ENCODE results near the gene SENP8. TPM values are rescaled to one million over a fixed set of nuclear protein-coding genes. Genes with fewer than 3 reads are reported as not detected.

Gene SENP8
- total and polyA plus RNA-seq, 2 of the 8 experiments (the other 6 are each of a cell fraction or from before 2014, with no cell fraction given) = 4.1 to 6.0 TPM

DNA sequence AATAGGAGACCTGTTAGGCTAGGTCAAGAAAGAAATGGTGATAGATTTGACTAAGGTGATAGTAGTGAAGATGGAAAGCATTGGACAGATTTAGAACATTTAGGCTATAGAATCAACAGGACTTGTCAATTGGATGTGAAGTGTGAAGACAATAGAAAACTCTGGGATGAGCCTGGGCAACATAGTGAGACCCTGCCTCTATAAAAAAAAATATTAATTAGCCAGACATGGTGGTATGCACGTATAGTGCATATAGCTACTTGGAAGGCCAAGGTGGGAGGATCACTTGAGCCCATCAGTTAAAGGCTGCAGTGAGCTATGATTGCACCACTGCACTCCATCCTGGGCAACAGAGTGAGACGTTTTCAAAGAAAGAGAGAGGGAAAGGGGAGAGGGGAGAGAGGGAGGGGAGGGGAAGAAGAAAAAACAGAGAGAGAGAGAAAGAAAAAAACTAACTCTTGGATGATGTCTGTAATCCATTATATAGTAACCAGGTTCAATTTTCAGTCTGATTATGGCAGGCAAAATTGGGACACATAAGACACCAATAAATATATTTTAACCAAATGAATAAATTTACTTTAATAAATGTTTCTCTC lies 9.6 kb downstream of the SENP8 start:
- CTCF ChIA-PET (ENCODE audit: partially characterized antibody) = interaction anchor here (0.6 to 1.8 kb wide), 3 partner anchors 25 to 193 kb away, joined by 3 to 5 read pairs (median 4); no protein-coding TSS in a partner anchor
- FAIRE-seq = no peak

More for the DNA sequence above, 9.6 kb downstream of the SENP8 start:
- Histone ChIP-seq H4K20me1 (replicated peaks in 1 of 2; ENCODE audit: control insufficient read depth in 1 of 2, insufficient read depth in 2 of 2, low read length in 2 of 2) (no peaks in the 10 kb centered on the region), H3K4me2 (ENCODE audit: insufficient read depth in 1 of 2, low read depth in 2 of 2, low read length in 2 of 2) (no peak overlapping the region), H3K9me3 (ENCODE audit: insufficient read depth in 2 of 2, low read depth in 1 of 2, low read length in 1 of 2) (no peaks in the 10 kb centered on the region), H2BK120ac (replicated peaks; ENCODE audit: low read depth, low read length) (no peak overlapping the region), H2BK12ac (ENCODE audit: low read depth, low read length) (no peak overlapping the region), H3K27me3 (replicated peaks in 1 of 4; ENCODE audit: control insufficient read depth in 3 of 4, extremely low read depth in 1 of 4, insufficient read depth in 3 of 4, low read length in 3 of 4) (no peaks in the 10 kb centered on the region), H3K79me2 (ENCODE audit: control insufficient read depth in 1 of 2, insufficient read depth in 2 of 2, low read length in 2 of 2) (no peaks in the 10 kb centered on the region), H3K4me3 (ENCODE audit: extremely low read depth in 1 of 4, insufficient read depth in 2 of 4, low read depth in 3 of 4, low read length in 4 of 4) (no peak overlapping the region), H3K4me1 (replicated peaks in 1 of 4; ENCODE audit: control insufficient read depth in 3 of 4, insufficient read depth in 4 of 4, low read length in 3 of 4) (no peaks in the 10 kb centered on the region), H3K23ac (ENCODE audit: insufficient read length) (no peak overlapping the region), H2BK15ac (ENCODE audit: low read length) (no peak overlapping the region), H3K27ac (ENCODE audit: low read depth, low read length) (no peak overlapping the region), H4K8ac (ENCODE audit: extremely low read depth, insufficient read depth, low read length) (no peak overlapping the region), H2BK5ac (ENCODE audit: low read depth, low read length) (no peak overlapping the region), H4K5ac (ENCODE audit: insufficient read length, low read depth, low read length) (no peak overlapping the region), H3K23me2 (ENCODE audit: low read depth, low read length) (no peaks in the 10 kb centered on the region), H3K14ac (ENCODE audit: insufficient read length) (no peak overlapping the region), H3K9ac (replicated peaks in 1 of 4; ENCODE audit: extremely low read depth in 1 of 4, low read depth in 3 of 4, low read length in 3 of 4) (no peak overlapping the region), H2AFZ (ENCODE audit: low read length) (no peak overlapping the region), H3K4ac (replicated peaks; ENCODE audit: insufficient read length, low read depth, low read length) (no peak overlapping the region), H2AK5ac (ENCODE audit: low read depth, low read length) (no peak overlapping the region), H2BK20ac (ENCODE audit: low read length) (no peak overlapping the region), H3K79me1 (ENCODE audit: low read depth, low read length) (no peaks in the 10 kb centered on the region), H3K36me3 (ENCODE audit: control insufficient read depth in 2 of 4, insufficient read depth in 4 of 4, low read length in 3 of 4) (no peaks in the 10 kb centered on the region), H4K91ac (replicated peaks; ENCODE audit: insufficient read length, low read length) (no peak overlapping the region), H3K56ac (replicated peaks; ENCODE audit: insufficient read length, low read depth, low read length) (no peak overlapping the region), H3K18ac (ENCODE audit: extremely low read depth, low read length) (no peak overlapping the region)
- DNase-seq (ENCODE audit: low read depth in 1 of 2, low spot score in 2 of 2) = no peak
- POLR2A ChIA-PET (ENCODE audit: partially characterized antibody) = no interaction called here
- TF ChIP-seq KDM4A (IDR thresholded peaks at IDR 0.05; ENCODE audit: low read depth, low read length, severe bottlenecking) = no peak
- WGBS, 2 experiments (ENCODE audit: extremely low coverage in 1 of 2, insufficient coverage in 1 of 2, insufficient read length in 1 of 2, insufficient replicate concordance in 2 of 2, low coverage in 1 of 2, low lambda C conversion rate in 2 of 2, missing lambda C conversion rate in 1 of 2) = 62% methylated on average over 2 of the region's 2 CpGs; no CpG with 5 or more reads in 1 of the 2 experiments
